Activated naive CD4-positive, alpha-beta T cell treated with anti-CD3 and anti-CD28 coated beads, Interleukin-2, amount 10 ng/mL, durations not matched to agents 7 days and 5 days (primary cell): ENCODE data around the gene SMYD1.

ENCODE experiments used
- CTCF ChIA-PET: fragments of 350-600 bp; sonication (Branson Sonifier 250); formaldehyde crosslinking; loops from one replicate; lab custom pipeline; 2021; ENCODE audit warnings: antibody characterized with exemption; lab: Charles Lee
- DNase-seq: peaks from one replicate; pipeline ENCODE4 v3.0.0-alpha.2; 2020
- H3K27ac Mint-ChIP-seq: one replicate; pipeline ENCODE4 v1.8.0; 2021; ENCODE audit warnings: mild to moderate bottlenecking, moderate library complexity, mixed read lengths
- H3K27me3 Mint-ChIP-seq: one replicate; pipeline ENCODE4 v1.8.0; 2021; ENCODE audit warnings: mild to moderate bottlenecking, mixed read lengths
- H3K36me3 Mint-ChIP-seq: one replicate; pipeline ENCODE4 v1.8.0; 2021; ENCODE audit warnings: mixed read lengths
- H3K4me1 Mint-ChIP-seq: one replicate; pipeline ENCODE4 v1.8.0; 2021; ENCODE audit warnings: mixed read lengths
- H3K4me3 Mint-ChIP-seq: one replicate; pipeline ENCODE4 v1.8.0; 2021; ENCODE audit warnings: mild to moderate bottlenecking, moderate library complexity, mixed read lengths
- H3K9me3 Mint-ChIP-seq: one replicate; pipeline ENCODE4 v1.8.0; 2021; ENCODE audit warnings: mixed read lengths

SMYD1 gene

GRCh38 chr2:88087073-88087472 is 19.4 kb downstream of the SMYD1 start:
- Mint-ChIP-seq H3K36me3 (no peaks in the 10 kb centered on the region), H3K4me1 (peaks cover 3% of the 10 kb centered on the region)
- CTCF ChIA-PET, result no interaction called here

GRCh38 chr2:88087763-88088162 is 20.1 kb downstream of the SMYD1 start:
- DNase-seq, result no peak
- Mint-ChIP-seq H3K27ac (no peak overlapping the region), H3K4me3 (no peak overlapping the region), H3K27me3 (no peaks in the 10 kb centered on the region), H3K9me3 (no peaks in the 10 kb centered on the region), H3K4me1 (peaks cover 3% of the 10 kb centered on the region), H3K36me3 (no peaks in the 10 kb centered on the region)
- CTCF ChIA-PET, result no interaction called here

More at GRCh38 chr2:88087073-88087472, 19.4 kb downstream of the SMYD1 start:
- Mint-ChIP-seq H3K4me3 (no peak overlapping the region), H3K9me3 (no peaks in the 10 kb centered on the region), H3K27ac (no peak overlapping the region), H3K27me3 (no peaks in the 10 kb centered on the region)
- DNase-seq, result no peak

- no peak overlapping the region for H3K4me3 Mint-ChIP-seq
- no peaks in the 10 kb centered on the region for H3K27me3 Mint-ChIP-seq
- no peak for DNase-seq
- H3K4me1 Mint-ChIP-seq, result peaks cover 3% of the 10 kb centered on the region
- CTCF ChIA-PET, result no interaction called here
- no peak overlapping the region for H3K27ac Mint-ChIP-seq
- no peaks in the 10 kb centered on the region for H3K9me3 Mint-ChIP-seq
- no peaks in the 10 kb centered on the region for H3K36me3 Mint-ChIP-seq
Observed at GRCh38 chr2:88088999-88089398, 21.4 kb downstream of the SMYD1 start.

GRCh38 chr2:88090446-88091283 is 23.0 kb downstream of the SMYD1 start:
- peaks cover 3% of the 10 kb centered on the region for H3K4me1 Mint-ChIP-seq
- no peaks in the 10 kb centered on the region for H3K27me3 Mint-ChIP-seq
- no peaks in the 10 kb centered on the region for H3K9me3 Mint-ChIP-seq
- CTCF ChIA-PET, result interaction anchor here (2.8 kb wide), 1 partner anchor 30 kb away, joined by 10 read pairs; no protein-coding TSS in a partner anchor
- H3K36me3 Mint-ChIP-seq, result no peaks in the 10 kb centered on the region
- H3K4me3 Mint-ChIP-seq, result no peak overlapping the region
- no peak for DNase-seq
- no peak overlapping the region for H3K27ac Mint-ChIP-seq

- Mint-ChIP-seq H3K4me3 (no peak overlapping the region), H3K27me3 (no peaks in the 10 kb centered on the region), H3K36me3 (no peaks in the 10 kb centered on the region), H3K9me3 (no peaks in the 10 kb centered on the region), H3K4me1 (peaks cover 3% of the 10 kb centered on the region), H3K27ac (no peak overlapping the region)
- no peak for DNase-seq
- CTCF ChIA-PET, result interaction anchor here (2.8 kb wide), 1 partner anchor 31 kb away, joined by 10 read pairs; no protein-coding TSS in a partner anchor
Observed at GRCh38 chr2:88091943-88092342, 24.3 kb downstream of the SMYD1 start.

GRCh38 chr2:88092773-88093172 is 25.1 kb downstream of the SMYD1 start:
- Mint-ChIP-seq H3K9me3 (no peaks in the 10 kb centered on the region), H3K4me1 (peaks cover 3% of the 10 kb centered on the region), H3K36me3 (no peaks in the 10 kb centered on the region), H3K4me3 (no peak overlapping the region), H3K27me3 (no peaks in the 10 kb centered on the region), H3K27ac (no peak overlapping the region)
- CTCF ChIA-PET, result interaction anchor here (2.8 kb wide), 1 partner anchor 32 kb away, joined by 10 read pairs; no protein-coding TSS in a partner anchor
- DNase-seq, result no peak

GRCh38 chr2:88095022-88095421 is 27.4 kb downstream of the SMYD1 start:
- Mint-ChIP-seq H3K9me3 (no peaks in the 10 kb centered on the region), H3K4me3 (no peak overlapping the region), H3K36me3 (no peaks in the 10 kb centered on the region), H3K27me3 (no peaks in the 10 kb centered on the region), H3K27ac (no peak overlapping the region), H3K4me1 (peaks cover 3% of the 10 kb centered on the region)
- CTCF ChIA-PET, result no interaction called here
- no peak for DNase-seq

- H3K27me3 Mint-ChIP-seq, result no peaks in the 10 kb centered on the region
- no peaks in the 10 kb centered on the region for H3K9me3 Mint-ChIP-seq
- H3K4me3 Mint-ChIP-seq, result no peak overlapping the region
- no peak for DNase-seq
- H3K36me3 Mint-ChIP-seq, result no peaks in the 10 kb centered on the region
- H3K4me1 Mint-ChIP-seq, result no peaks in the 10 kb centered on the region
- no peak overlapping the region for H3K27ac Mint-ChIP-seq
- CTCF ChIA-PET, result no interaction called here
Observed at GRCh38 chr2:88096708-88097107, 29.1 kb downstream of the SMYD1 start.

GRCh38 chr2:88097192-88097591 is 29.6 kb downstream of the SMYD1 start:
- H3K9me3 Mint-ChIP-seq, result no peaks in the 10 kb centered on the region
- no peak for DNase-seq
- H3K4me1 Mint-ChIP-seq, result no peaks in the 10 kb centered on the region
- no peak overlapping the region for H3K27ac Mint-ChIP-seq
- no peaks in the 10 kb centered on the region for H3K27me3 Mint-ChIP-seq
- H3K4me3 Mint-ChIP-seq, result no peak overlapping the region
- H3K36me3 Mint-ChIP-seq, result no peaks in the 10 kb centered on the region
- CTCF ChIA-PET, result no interaction called here

- no peak for DNase-seq
- Mint-ChIP-seq H3K4me1 (no peaks in the 10 kb centered on the region), H3K27me3 (no peaks in the 10 kb centered on the region), H3K27ac (no peak overlapping the region), H3K9me3 (no peaks in the 10 kb centered on the region), H3K4me3 (no peak overlapping the region), H3K36me3 (no peaks in the 10 kb centered on the region)
- CTCF ChIA-PET, result interaction anchor here (1.6 kb wide), 1 partner anchor 37 kb away, joined by 5 read pairs; no protein-coding TSS in a partner anchor
Observed at GRCh38 chr2:88097891-88098557, 30.4 kb downstream of the SMYD1 start.

- no peaks in the 10 kb centered on the region for H3K36me3 Mint-ChIP-seq
- no peak overlapping the region for H3K4me3 Mint-ChIP-seq
- no peaks in the 10 kb centered on the region for H3K4me1 Mint-ChIP-seq
- no peak overlapping the region for H3K27ac Mint-ChIP-seq
- H3K27me3 Mint-ChIP-seq, result no peaks in the 10 kb centered on the region
- DNase-seq, result no peak
- no peaks in the 10 kb centered on the region for H3K9me3 Mint-ChIP-seq
- CTCF ChIA-PET, result interaction anchor here (1.6 kb wide), 1 partner anchor 38 kb away, joined by 5 read pairs; no protein-coding TSS in a partner anchor
Observed at GRCh38 chr2:88098558-88098900, 30.9 kb downstream of the SMYD1 start.

GRCh38 chr2:88099798-88100488 is 32.3 kb downstream of the SMYD1 start:
- no peaks in the 10 kb centered on the region for H3K4me1 Mint-ChIP-seq
- H3K27ac Mint-ChIP-seq, result no peak overlapping the region
- H3K36me3 Mint-ChIP-seq, result no peaks in the 10 kb centered on the region
- CTCF ChIA-PET, result no interaction called here
- DNase-seq, result no peak
- no peak overlapping the region for H3K4me3 Mint-ChIP-seq
- no peaks in the 10 kb centered on the region for H3K9me3 Mint-ChIP-seq
- peaks cover 7% of the 10 kb centered on the region for H3K27me3 Mint-ChIP-seq

- H3K4me1 Mint-ChIP-seq, result no peaks in the 10 kb centered on the region
- no peak overlapping the region for H3K4me3 Mint-ChIP-seq
- H3K27ac Mint-ChIP-seq, result no peak overlapping the region
Observed at GRCh38 chr2:88100489-88100858, 32.8 kb downstream of the SMYD1 start.

GRCh38 chr2:88108796-88109195 is 41.2 kb downstream of the SMYD1 start:
- DNase-seq, result no peak
- peaks cover 7% of the 10 kb centered on the region for H3K27me3 Mint-ChIP-seq
- no peaks in the 10 kb centered on the region for H3K9me3 Mint-ChIP-seq
- no peaks in the 10 kb centered on the region for H3K4me1 Mint-ChIP-seq
- no peaks in the 10 kb centered on the region for H3K36me3 Mint-ChIP-seq
- H3K27ac Mint-ChIP-seq, result no peak overlapping the region
- CTCF ChIA-PET, result no interaction called here
- no peak overlapping the region for H3K4me3 Mint-ChIP-seq

More at GRCh38 chr2:88100489-88100858, 32.8 kb downstream of the SMYD1 start:
- CTCF ChIA-PET, result no interaction called here
- no peak for DNase-seq
- peaks cover 7% of the 10 kb centered on the region for H3K27me3 Mint-ChIP-seq
- H3K9me3 Mint-ChIP-seq, result no peaks in the 10 kb centered on the region
- H3K36me3 Mint-ChIP-seq, result no peaks in the 10 kb centered on the region
